ENCODE measurements around the gene SH2D7.
A peak's percentile ranks its signal among the peaks of the same experiment; 100 is the strongest.

Gene SH2D7

GRCh38 chr15:78049691-78050440 is 42.5 kb upstream of the SH2D7 start:
- H3K4me3 ChIP-seq (ENCODE audit: control insufficient read depth, low read depth, low read length) = no peak overlapping the region
- TF ChIP-seq, protein P1, sequence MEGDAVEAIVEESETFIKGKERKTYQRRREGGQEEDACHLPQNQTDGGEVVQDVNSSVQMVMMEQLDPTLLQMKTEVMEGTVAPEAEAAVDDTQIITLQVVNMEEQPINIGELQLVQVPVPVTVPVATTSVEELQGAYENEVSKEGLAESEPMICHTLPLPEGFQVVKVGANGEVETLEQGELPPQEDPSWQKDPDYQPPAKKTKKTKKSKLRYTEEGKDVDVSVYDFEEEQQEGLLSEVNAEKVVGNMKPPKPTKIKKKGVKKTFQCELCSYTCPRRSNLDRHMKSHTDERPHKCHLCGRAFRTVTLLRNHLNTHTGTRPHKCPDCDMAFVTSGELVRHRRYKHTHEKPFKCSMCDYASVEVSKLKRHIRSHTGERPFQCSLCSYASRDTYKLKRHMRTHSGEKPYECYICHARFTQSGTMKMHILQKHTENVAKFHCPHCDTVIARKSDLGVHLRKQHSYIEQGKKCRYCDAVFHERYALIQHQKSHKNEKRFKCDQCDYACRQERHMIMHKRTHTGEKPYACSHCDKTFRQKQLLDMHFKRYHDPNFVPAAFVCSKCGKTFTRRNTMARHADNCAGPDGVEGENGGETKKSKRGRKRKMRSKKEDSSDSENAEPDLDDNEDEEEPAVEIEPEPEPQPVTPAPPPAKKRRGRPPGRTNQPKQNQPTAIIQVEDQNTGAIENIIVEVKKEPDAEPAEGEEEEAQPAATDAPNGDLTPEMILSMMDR (conservative IDR thresholded peaks at IDR 0.05; ENCODE audit: control insufficient read depth, insufficient read depth, low read depth, low read length) = no peak

GRCh38 chr15:78050441-78050809 is 41.9 kb upstream of the SH2D7 start:
- TF ChIP-seq, protein P1 (conservative IDR thresholded peaks at IDR 0.05; ENCODE audit: control insufficient read depth, insufficient read depth, low read depth, low read length) = no peak
- DNase-seq (ENCODE audit: low read depth) = no peak
- no peak overlapping the region for H3K4me3 ChIP-seq (ENCODE audit: control insufficient read depth, low read depth, low read length)

More at GRCh38 chr15:78049691-78050440, 42.5 kb upstream of the SH2D7 start:
- peak; percentile 70 for DNase-seq (ENCODE audit: low read depth)

DNA sequence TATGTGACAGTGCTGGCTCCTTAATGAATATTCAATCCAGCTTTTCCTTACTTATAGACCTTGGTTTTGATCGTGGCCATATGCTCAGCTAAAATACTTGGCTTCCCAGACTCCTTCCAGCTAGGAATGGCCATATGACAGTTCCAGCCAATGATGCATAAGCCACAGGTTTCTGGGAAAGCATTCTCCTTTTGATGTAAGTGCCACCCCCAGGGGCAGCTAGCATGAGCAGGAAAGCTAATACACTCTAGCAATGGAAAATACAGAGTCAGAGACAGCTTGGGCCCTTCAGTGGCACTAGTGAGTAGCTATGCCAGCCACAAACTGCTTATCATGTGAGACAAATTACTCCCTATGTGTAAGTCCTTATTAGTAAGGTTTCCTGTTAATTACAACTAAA is 41.5 kb upstream of the SH2D7 start:
- DNase-seq (ENCODE audit: low read depth) = peak; percentile 35
- H3K4me3 ChIP-seq (ENCODE audit: control insufficient read depth, low read depth, low read length) = no peak overlapping the region

GRCh38 chr15:78051596-78051995 is 40.8 kb upstream of the SH2D7 start:
- no peak for DNase-seq (ENCODE audit: low read depth)
- H3K4me3 ChIP-seq (ENCODE audit: control insufficient read depth, low read depth, low read length) = no peak overlapping the region
- TF ChIP-seq, protein P1 (conservative IDR thresholded peaks at IDR 0.05; ENCODE audit: control insufficient read depth, insufficient read depth, low read depth, low read length) = no peak

More for the DNA sequence above, 41.5 kb upstream of the SH2D7 start:
- TF ChIP-seq, protein P1 (conservative IDR thresholded peaks at IDR 0.05; ENCODE audit: control insufficient read depth, insufficient read depth, low read depth, low read length) = no peak

DNA sequence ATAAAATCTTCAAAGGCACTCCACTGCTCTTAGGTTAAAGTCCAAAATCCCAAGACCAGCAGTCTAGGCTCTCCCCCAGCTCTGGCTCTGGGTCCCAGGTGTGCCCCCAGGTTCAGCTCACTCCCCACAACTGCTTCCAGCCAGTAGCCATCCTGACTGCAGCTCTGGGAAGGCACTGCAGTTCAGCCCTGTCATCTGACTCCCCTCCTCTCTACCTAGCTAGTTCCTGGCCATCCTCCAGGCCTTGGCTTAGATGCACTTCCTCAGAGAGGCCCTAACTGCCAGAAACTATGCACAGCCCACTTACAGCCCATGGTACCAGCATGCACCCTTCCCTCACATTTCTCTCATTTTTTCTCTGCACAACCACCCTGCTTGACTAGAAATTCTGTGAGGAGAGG is 40.4 kb upstream of the SH2D7 start:
- TF ChIP-seq, protein P1 (conservative IDR thresholded peaks at IDR 0.05; ENCODE audit: control insufficient read depth, insufficient read depth, low read depth, low read length) = no peak
- no peak for DNase-seq (ENCODE audit: low read depth)
- no peak overlapping the region for H3K4me3 ChIP-seq (ENCODE audit: control insufficient read depth, low read depth, low read length)

DNA sequence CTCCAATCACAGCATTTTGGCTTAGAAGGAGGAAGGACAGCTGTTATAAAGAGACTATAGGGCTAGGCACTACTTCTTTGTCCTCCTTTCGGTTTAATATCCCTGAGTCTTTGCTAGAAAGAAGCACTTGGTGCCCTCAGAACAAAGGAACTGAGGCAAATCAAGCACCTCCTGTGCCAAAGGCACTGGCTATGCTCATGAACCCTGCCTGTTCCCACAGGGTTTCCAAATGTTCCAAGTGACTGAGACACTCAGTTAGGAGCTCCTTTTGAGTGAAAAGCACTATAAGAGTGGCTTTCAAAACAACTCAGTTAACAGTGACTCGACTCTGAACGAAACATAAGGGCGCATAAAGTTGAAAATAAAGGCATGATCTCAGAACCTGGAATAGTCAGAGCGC is 39.8 kb upstream of the SH2D7 start:
- no peak for DNase-seq (ENCODE audit: low read depth)
- TF ChIP-seq, protein P1 (conservative IDR thresholded peaks at IDR 0.05; ENCODE audit: control insufficient read depth, insufficient read depth, low read depth, low read length) = no peak
- no peak overlapping the region for H3K4me3 ChIP-seq (ENCODE audit: control insufficient read depth, low read depth, low read length)
